Esophagus (tissue), 2 donors: Measurements from ENCODE around the gene PBX4. TPM values are rescaled to one million over a fixed set of nuclear protein-coding genes. Genes with fewer than 3 reads are reported as not detected.
A peak's percentile ranks its signal among the peaks of the same experiment; 100 is the strongest.

Source experiments
- H3K27ac ChIP-seq, 2 donors: one replicate each; pipeline ENCODE4 v1.5.1; 2013; ENCODE audit warnings: low read depth in 2 of 2, mild to moderate bottlenecking in 2 of 2, inconsistent platforms in 1 of 2, low read length in 1 of 2, moderate library complexity in 1 of 2
- H3K27me3 ChIP-seq, 2 donors: one replicate each; pipeline ENCODE4 v1.6.1; 2013; ENCODE audit warnings: low read length in 2 of 2, control low read depth in 1 of 2, mild to moderate bottlenecking in 1 of 2; ENCODE audit not compliant: insufficient read depth in 2 of 2, control insufficient read depth in 1 of 2
- H3K36me3 ChIP-seq, 2 donors: one replicate each; pipeline ENCODE4 v1.6.1; 2013; ENCODE audit warnings: low read length in 1 of 2; ENCODE audit not compliant: control insufficient read depth in 2 of 2, insufficient read depth in 2 of 2
- H3K4me1 ChIP-seq, 2 donors: one replicate each; pipeline ENCODE4 v1.6.1; 2013; ENCODE audit warnings: low read length in 1 of 2; ENCODE audit not compliant: control insufficient read depth in 2 of 2, insufficient read depth in 2 of 2
- H3K4me3 ChIP-seq, 2 donors: one replicate each; pipeline ENCODE4 v1.5.1; 2013; ENCODE audit warnings: low read length in 2 of 2, mild to moderate bottlenecking in 2 of 2, low read depth in 1 of 2, moderate library complexity in 1 of 2
- H3K9me3 ChIP-seq, 2 donors: one replicate each; pipeline ENCODE4 v1.6.1; 2013; ENCODE audit warnings: mild to moderate bottlenecking in 2 of 2, low read depth in 1 of 2, low read length in 1 of 2, moderate library complexity in 1 of 2; ENCODE audit not compliant: control insufficient read depth in 2 of 2, insufficient read depth in 1 of 2
- WGBS, 2 donors: extraction: QIAGEN DNeasy Blood & Tissue Kit; methylation state at CpG; one replicate each; pipeline ENCODE4 v1.1.7; 2013; 5-methylcytosine and 5-hydroxymethylcytosine counted together
- polyA plus RNA-seq, 2 donors: library from polyadenylated mRNA; stranded (reverse); fragments of 200-250 nt; gene quantifications; one replicate each; pipeline ENCODE4 v1.2.3, GENCODE V29; 2013
- donor health status: healthy with polysubstance abuse.
- donor health status: Bipolar disorder and iron deficiency.

Gene PBX4
- polyA plus RNA-seq, 2 donors, result 1.4 to 3.9 TPM

GRCh38 chr19:19628501-19629134 lies 10.1 kb upstream of the PBX4 start:
- Histone ChIP-seq H3K4me3 (peak overlapping the region; percentile 60 to 67), H3K27me3 (no peaks in the 10 kb centered on the region), H3K4me1 (peaks cover 0 to 7% of the 10 kb centered on the region in 2 donors), H3K27ac (peak overlapping the region; percentile 77 to 87), H3K9me3 (no peaks in the 10 kb centered on the region), H3K36me3 (peaks cover 0 to 14% of the 10 kb centered on the region in 2 donors)
- 6 to 10% methylated on average over 51 of the region's 51 CpGs for WGBS, 2 donors

- peaks cover 0 to 14% of the 10 kb centered on the region in 2 donors for H3K36me3 ChIP-seq
- H3K9me3 ChIP-seq, result no peaks in the 10 kb centered on the region
- WGBS, 2 donors, result 1 to 2% methylated on average over 43 to 87 of the region's 87 CpGs
- no peaks in the 10 kb centered on the region for H3K27me3 ChIP-seq
- H3K4me1 ChIP-seq, result peaks cover 0 to 7% of the 10 kb centered on the region in 2 donors
- peak within 1 kb of the TSS; percentile 77 to 87 for H3K27ac ChIP-seq
- H3K4me3 ChIP-seq, result peak within 1 kb of the TSS; percentile 60 to 67
These were observed 9.4 kb upstream of the PBX4 start, which contains the start of gene LPAR2 for GRCh38 chr19:19627621-19628500. Gene LPAR2 (minus strand): TSS chr19:19628220. CDS start chr19:19627275, 945 bp downstream.

- H3K4me3 ChIP-seq, result peak overlapping the region in 1 of 2 donors; percentile 67
These were observed 8.3 kb upstream of the PBX4 start for GRCh38 chr19:19626516-19627472.

GRCh38 chr19:19624032-19624570 lies 5.6 kb upstream of the PBX4 start:
- no peaks in the 10 kb centered on the region for H3K27me3 ChIP-seq
- H3K36me3 ChIP-seq, result peaks cover 0 to 7% of the 10 kb centered on the region in 2 donors
- H3K4me3 ChIP-seq, result no peak overlapping the region
- H3K9me3 ChIP-seq, result no peaks in the 10 kb centered on the region
- peaks cover 0 to 7% of the 10 kb centered on the region in 2 donors for H3K4me1 ChIP-seq
- no peak overlapping the region for H3K27ac ChIP-seq
- WGBS, 2 donors, result 92 to 96% methylated on average over 19 of the region's 19 CpGs

More at GRCh38 chr19:19626516-19627472, 8.3 kb upstream of the PBX4 start:
- peak overlapping the region in 1 of 2 donors; percentile 70 for H3K27ac ChIP-seq
- H3K27me3 ChIP-seq, result no peaks in the 10 kb centered on the region
- peaks cover 0 to 7% of the 10 kb centered on the region in 2 donors for H3K4me1 ChIP-seq
- H3K9me3 ChIP-seq, result no peaks in the 10 kb centered on the region
- H3K36me3 ChIP-seq, result peaks cover 0 to 10% of the 10 kb centered on the region in 2 donors
- WGBS, 2 donors, result 92 to 94% methylated on average over 48 of the region's 48 CpGs

- no peaks in the 10 kb centered on the region for H3K27me3 ChIP-seq
- WGBS, 2 donors, result 77 to 86% methylated on average over 5 of the region's 5 CpGs
- H3K9me3 ChIP-seq, result no peaks in the 10 kb centered on the region
- peaks cover 0 to 7% of the 10 kb centered on the region in 2 donors for H3K36me3 ChIP-seq
- H3K4me3 ChIP-seq, result no peak overlapping the region
- no peak overlapping the region for H3K27ac ChIP-seq
- peaks cover 0 to 11% of the 10 kb centered on the region in 2 donors for H3K4me1 ChIP-seq
These were observed 4.9 kb upstream of the PBX4 start for GRCh38 chr19:19623383-19623782.

- Histone ChIP-seq H3K9me3 (no peaks in the 10 kb centered on the region), H3K36me3 (peaks cover 0 to 7% of the 10 kb centered on the region in 2 donors), H3K27ac (no peak overlapping the region), H3K4me3 (no peak overlapping the region), H3K4me1 (peaks cover 0 to 6% of the 10 kb centered on the region in 2 donors), H3K27me3 (no peaks in the 10 kb centered on the region)
- WGBS, 2 donors, result 75 to 81% methylated on average over 7 of the region's 7 CpGs
These were observed 1.3 kb upstream of the PBX4 start for GRCh38 chr19:19619849-19620210.

GRCh38 chr19:19619181-19619848 lies 828 bp upstream of the PBX4 start:
- H3K4me1 ChIP-seq, result peaks cover 0 to 6% of the 10 kb centered on the region in 2 donors
- 51 to 57% methylated on average over 21 of the region's 21 CpGs for WGBS, 2 donors
- no peak overlapping the region for H3K27ac ChIP-seq
- H3K4me3 ChIP-seq, result no peak overlapping the region
- peaks cover 0 to 6% of the 10 kb centered on the region in 2 donors for H3K36me3 ChIP-seq
- no peaks in the 10 kb centered on the region for H3K9me3 ChIP-seq
- H3K27me3 ChIP-seq, result no peaks in the 10 kb centered on the region

- WGBS, 2 donors, result 82 to 89% methylated on average over 3 of the region's 3 CpGs
- H3K4me3 ChIP-seq, result no peak overlapping the region
- H3K4me1 ChIP-seq, result peaks cover 0 to 6% of the 10 kb centered on the region in 2 donors
- no peaks in the 10 kb centered on the region for H3K9me3 ChIP-seq
- H3K27me3 ChIP-seq, result no peaks in the 10 kb centered on the region
- H3K36me3 ChIP-seq, result no peaks in the 10 kb centered on the region
- no peak overlapping the region for H3K27ac ChIP-seq
These were observed 3.4 kb downstream of the PBX4 start for GRCh38 chr19:19615086-19615485.
